Keratinocyte (primary cell): Measurements from ENCODE around the gene C13orf42.

ENCODE experiments used
- CTCF ChIP-seq, 3 experiments: IDR thresholded peaks in 1 of 3; conservative IDR thresholded peaks in 1 of 3; optimal IDR thresholded peaks in 1 of 3; 2 replicates in 2 of 3; 3 replicates in 1 of 3; pipeline versions ENCODE3 to v1.5.1; 2011; ENCODE audit warnings: low read length in 3 of 3, mild to moderate bottlenecking in 3 of 3, moderate library complexity in 2 of 3, control low read depth in 1 of 3, inconsistent platforms in 1 of 3; ENCODE audit not compliant: insufficient read depth in 2 of 3; ENCODE audit errors: extremely low read depth in 1 of 3
- EZH2 ChIP-seq: IDR thresholded peaks from one replicate; pipeline ENCODE4 v1.6.1; 2012; ENCODE audit warnings: inconsistent platforms, mild to moderate bottlenecking, low read length, moderate library complexity

- no peak for TF ChIP-seq CTCF (optimal IDR thresholded peaks at IDR 0.05 in 1 of 3, IDR thresholded peaks at IDR 0.05 in 1 of 3, conservative IDR thresholded peaks at IDR 0.05 in 1 of 3; ENCODE audit: extremely low read depth in 1 of 3, insufficient read depth in 2 of 3, low read length in 3 of 3)
- TF ChIP-seq EZH2, result no peak
These were observed 47.2 kb downstream of the C13orf42 start for GRCh38 chr13:51063909-51064308.
